ENCODE measurements around the gene ZNF730. TPM values are rescaled to one million over a fixed set of nuclear protein-coding genes. Genes with fewer than 3 reads are reported as not detected.
"Not testable (repeated sequence)": the region's sequence is repeated elsewhere in the genome, so short reads cannot be mapped to it uniquely, and the experiment has no call there.

ZNF730 gene
- total RNA-seq, result 1 to 10 TPM in 2 of 3 donors, under 1 TPM in 1; 0.32 to 3.6 (median 3.5) TPM

DNA sequence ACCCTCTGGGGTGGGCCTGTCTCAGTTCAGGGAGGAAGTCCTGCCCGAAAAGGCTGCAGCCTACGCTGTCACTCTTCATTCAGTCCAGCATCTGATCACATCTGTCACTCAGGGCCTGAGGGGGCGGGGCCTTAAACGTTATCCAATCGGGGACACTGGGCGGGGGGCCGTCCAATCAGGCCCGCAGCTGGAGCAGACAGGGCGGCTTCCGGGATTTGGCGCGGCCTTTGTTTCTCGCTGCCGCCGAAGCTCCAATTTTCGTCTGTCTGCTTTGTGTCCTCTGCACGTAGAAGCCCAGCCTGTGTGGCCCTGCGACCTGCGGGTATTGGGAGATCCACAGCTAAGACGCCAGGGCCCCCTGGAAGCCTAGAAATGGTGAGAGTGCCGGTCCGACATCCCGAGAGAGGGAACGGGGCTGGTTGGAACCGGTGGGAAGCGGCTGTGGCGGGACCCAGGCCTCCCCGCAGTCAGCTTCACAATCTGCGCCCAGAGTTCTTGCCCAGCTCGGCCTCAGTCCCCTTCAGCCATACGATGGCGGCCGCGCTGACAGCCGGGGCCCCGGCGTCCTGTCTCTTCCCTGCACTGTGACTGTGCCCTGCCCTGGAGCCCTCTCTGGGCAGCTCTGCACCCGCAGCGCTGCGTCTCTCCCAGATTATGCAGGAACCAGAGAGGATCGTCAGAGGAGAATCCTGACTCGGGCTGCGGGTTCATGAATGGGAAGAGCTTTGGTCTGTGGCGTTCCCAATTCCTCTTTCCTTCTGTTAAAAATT, at the start of gene ZNF730:
ZNF730 (plus strand) TSS at position 224 of the 770 bp plus-strand sequence; CDS start at position 373, 149 bp downstream.
- DNase-seq (ENCODE audit: low spot score in 2 of 2), result peak in 1 of 2 donors; percentile 71
- no peaks in the 10 kb centered on the region for H3K9me3 ChIP-seq
- TF ChIP-seq, protein P1, sequence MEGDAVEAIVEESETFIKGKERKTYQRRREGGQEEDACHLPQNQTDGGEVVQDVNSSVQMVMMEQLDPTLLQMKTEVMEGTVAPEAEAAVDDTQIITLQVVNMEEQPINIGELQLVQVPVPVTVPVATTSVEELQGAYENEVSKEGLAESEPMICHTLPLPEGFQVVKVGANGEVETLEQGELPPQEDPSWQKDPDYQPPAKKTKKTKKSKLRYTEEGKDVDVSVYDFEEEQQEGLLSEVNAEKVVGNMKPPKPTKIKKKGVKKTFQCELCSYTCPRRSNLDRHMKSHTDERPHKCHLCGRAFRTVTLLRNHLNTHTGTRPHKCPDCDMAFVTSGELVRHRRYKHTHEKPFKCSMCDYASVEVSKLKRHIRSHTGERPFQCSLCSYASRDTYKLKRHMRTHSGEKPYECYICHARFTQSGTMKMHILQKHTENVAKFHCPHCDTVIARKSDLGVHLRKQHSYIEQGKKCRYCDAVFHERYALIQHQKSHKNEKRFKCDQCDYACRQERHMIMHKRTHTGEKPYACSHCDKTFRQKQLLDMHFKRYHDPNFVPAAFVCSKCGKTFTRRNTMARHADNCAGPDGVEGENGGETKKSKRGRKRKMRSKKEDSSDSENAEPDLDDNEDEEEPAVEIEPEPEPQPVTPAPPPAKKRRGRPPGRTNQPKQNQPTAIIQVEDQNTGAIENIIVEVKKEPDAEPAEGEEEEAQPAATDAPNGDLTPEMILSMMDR (IDR thresholded peaks at IDR 0.05), result no peak
- TF ChIP-seq POLR2A (IDR thresholded peaks at IDR 0.05), result no peak
- no peak for TF ChIP-seq POLR2AphosphoS5 (IDR thresholded peaks at IDR 0.05)
- no peaks in the 10 kb centered on the region for H3K4me1 ChIP-seq
- H3K4me3 ChIP-seq, result peak within 1 kb of the TSS; percentile 44 to 72 (median 54)
- no peak within 1 kb of the TSS for H3K27ac ChIP-seq
- no peaks in the 10 kb centered on the region for H3K27me3 ChIP-seq
- no peaks in the 10 kb centered on the region for H3K36me3 ChIP-seq
- intact Hi-C loops (cut with DNase I; ENCODE audit: low total_unique reads), result no loop called here

- Histone ChIP-seq H3K9me3 (no peaks in the 10 kb centered on the region), H3K36me3 (no peaks in the 10 kb centered on the region), H3K4me3 (peak overlapping the region; percentile 24 to 70 (median 52)), H3K4me1 (no peaks in the 10 kb centered on the region), H3K27me3 (no peaks in the 10 kb centered on the region), H3K27ac (peak overlapping the region in 1 of 2 donors; percentile 43)
- peak in 1 of 2 donors; percentile 28 for DNase-seq (ENCODE audit: low spot score in 2 of 2)
- intact Hi-C loops (cut with DNase I; ENCODE audit: low total_unique reads), result no loop called here
- TF ChIP-seq POLR2AphosphoS5 (IDR thresholded peaks at IDR 0.05), result no peak
- TF ChIP-seq, protein P1 (IDR thresholded peaks at IDR 0.05), result peak in 2 of 3 donors; percentile 27 to 43
- TF ChIP-seq POLR2A (IDR thresholded peaks at IDR 0.05), result no peak
These were observed 46.3 kb upstream of the ZNF730 start for GRCh38 chr19:23070353-23071146.

- Histone ChIP-seq H3K4me1 (no peaks in the 10 kb centered on the region), H3K4me3 (peak overlapping the region; percentile 24 to 70 (median 52)), H3K9me3 (no peaks in the 10 kb centered on the region), H3K36me3 (no peaks in the 10 kb centered on the region), H3K27me3 (no peaks in the 10 kb centered on the region), H3K27ac (peak overlapping the region in 1 of 2 donors; percentile 43)
- intact Hi-C loops (cut with DNase I; ENCODE audit: low total_unique reads), result no loop called here
- TF ChIP-seq, protein P1 (IDR thresholded peaks at IDR 0.05), result no peak
- TF ChIP-seq POLR2A (IDR thresholded peaks at IDR 0.05) (no peak), POLR2AphosphoS5 (IDR thresholded peaks at IDR 0.05) (no peak)
- DNase-seq (ENCODE audit: low spot score in 2 of 2), result peak in 1 of 2 donors; percentile 28
These were observed 45.7 kb upstream of the ZNF730 start for GRCh38 chr19:23071147-23071511.

- no peaks in the 10 kb centered on the region for H3K27me3 ChIP-seq
- H3K4me1 ChIP-seq, result no peaks in the 10 kb centered on the region
- no peaks in the 10 kb centered on the region for H3K36me3 ChIP-seq
- intact Hi-C loops (cut with DNase I; ENCODE audit: low total_unique reads), result no loop called here
- no peaks in the 10 kb centered on the region for H3K9me3 ChIP-seq
- TF ChIP-seq POLR2A (IDR thresholded peaks at IDR 0.05), result no peak
- TF ChIP-seq, protein P1 (IDR thresholded peaks at IDR 0.05), result no peak
- no peak for TF ChIP-seq POLR2AphosphoS5 (IDR thresholded peaks at IDR 0.05)
- peak overlapping the region; percentile 27 to 51 for H3K27ac ChIP-seq
- peak overlapping the region; percentile 55 to 85 (median 78) for H3K4me3 ChIP-seq
- DNase-seq (ENCODE audit: low spot score in 2 of 2), result peak in 1 of 2 donors; percentile 40
These were observed 41.6 kb upstream of the ZNF730 start for GRCh38 chr19:23075031-23075733.

GRCh38 chr19:23077776-23078175, 39.0 kb upstream of the ZNF730 start:
- H3K4me1 ChIP-seq; H3K9me3 ChIP-seq; H3K27ac ChIP-seq; DNase-seq (ENCODE audit: low spot score in 2 of 2); H3K27me3 ChIP-seq; intact Hi-C loops (cut with DNase I; ENCODE audit: low total_unique reads); H3K4me3 ChIP-seq; H3K36me3 ChIP-seq: not testable (repeated sequence)
